Body of pancreas (tissue), 4 donors: ENCODE measurements around the gene PCDHA13.

Source experiments
- POLR2A ChIP-seq, 3 donors: fragments of 450-650 bp; IDR thresholded peaks; one replicate each; pipeline ENCODE4 v1.6.1; 2016; ENCODE audit warnings: antibody characterized with exemption in 3 of 3, mild to moderate bottlenecking in 2 of 3
- TF ChIP-seq, protein P1 (sequence below), 7 experiments: fragments of 450-650 bp in 4 of 7; fragments of 200-600 bp in 3 of 7; sonication (generic) in 3 of 7; IDR thresholded peaks; one replicate each; pipeline ENCODE4 v1.5.1; 2016 to 2019; ENCODE audit warnings: antibody characterized with exemption in 7 of 7

DNA sequence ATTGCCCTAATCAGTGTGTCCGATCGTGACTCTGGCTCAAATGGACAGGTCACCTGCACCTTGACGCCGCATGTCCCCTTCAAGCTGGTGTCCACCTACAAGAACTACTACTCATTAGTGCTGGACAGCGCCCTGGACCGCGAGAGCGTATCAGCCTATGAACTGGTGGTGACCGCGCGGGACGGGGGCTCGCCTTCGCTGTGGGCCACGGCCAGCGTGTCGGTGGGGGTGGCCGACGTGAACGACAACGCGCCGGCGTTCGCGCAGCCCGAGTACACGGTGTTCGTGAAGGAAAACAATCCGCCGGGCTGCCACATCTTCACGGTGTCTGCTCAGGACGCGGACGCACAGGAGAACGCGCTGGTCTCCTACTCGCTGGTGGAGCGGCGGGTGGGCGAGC lies 1.4 kb downstream of the PCDHA13 start:
- TF ChIP-seq POLR2A (IDR thresholded peaks at IDR 0.05): no peak
- TF ChIP-seq, protein P1, sequence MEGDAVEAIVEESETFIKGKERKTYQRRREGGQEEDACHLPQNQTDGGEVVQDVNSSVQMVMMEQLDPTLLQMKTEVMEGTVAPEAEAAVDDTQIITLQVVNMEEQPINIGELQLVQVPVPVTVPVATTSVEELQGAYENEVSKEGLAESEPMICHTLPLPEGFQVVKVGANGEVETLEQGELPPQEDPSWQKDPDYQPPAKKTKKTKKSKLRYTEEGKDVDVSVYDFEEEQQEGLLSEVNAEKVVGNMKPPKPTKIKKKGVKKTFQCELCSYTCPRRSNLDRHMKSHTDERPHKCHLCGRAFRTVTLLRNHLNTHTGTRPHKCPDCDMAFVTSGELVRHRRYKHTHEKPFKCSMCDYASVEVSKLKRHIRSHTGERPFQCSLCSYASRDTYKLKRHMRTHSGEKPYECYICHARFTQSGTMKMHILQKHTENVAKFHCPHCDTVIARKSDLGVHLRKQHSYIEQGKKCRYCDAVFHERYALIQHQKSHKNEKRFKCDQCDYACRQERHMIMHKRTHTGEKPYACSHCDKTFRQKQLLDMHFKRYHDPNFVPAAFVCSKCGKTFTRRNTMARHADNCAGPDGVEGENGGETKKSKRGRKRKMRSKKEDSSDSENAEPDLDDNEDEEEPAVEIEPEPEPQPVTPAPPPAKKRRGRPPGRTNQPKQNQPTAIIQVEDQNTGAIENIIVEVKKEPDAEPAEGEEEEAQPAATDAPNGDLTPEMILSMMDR (IDR thresholded peaks at IDR 0.05): no peak
